Fibroblast of upper back skin (primary cell): ENCODE data around the gene BCR.
A peak's percentile ranks its signal among the peaks of the same experiment; 100 is the strongest.

Source experiments
- DNase-seq: peaks from one replicate; pipeline ENCODE4 v3.0.0-alpha.2; 2013

The BCR gene

GRCh38 chr22:23202812-23203451 is 22.6 kb downstream of the BCR start:
- no peak for DNase-seq

DNA sequence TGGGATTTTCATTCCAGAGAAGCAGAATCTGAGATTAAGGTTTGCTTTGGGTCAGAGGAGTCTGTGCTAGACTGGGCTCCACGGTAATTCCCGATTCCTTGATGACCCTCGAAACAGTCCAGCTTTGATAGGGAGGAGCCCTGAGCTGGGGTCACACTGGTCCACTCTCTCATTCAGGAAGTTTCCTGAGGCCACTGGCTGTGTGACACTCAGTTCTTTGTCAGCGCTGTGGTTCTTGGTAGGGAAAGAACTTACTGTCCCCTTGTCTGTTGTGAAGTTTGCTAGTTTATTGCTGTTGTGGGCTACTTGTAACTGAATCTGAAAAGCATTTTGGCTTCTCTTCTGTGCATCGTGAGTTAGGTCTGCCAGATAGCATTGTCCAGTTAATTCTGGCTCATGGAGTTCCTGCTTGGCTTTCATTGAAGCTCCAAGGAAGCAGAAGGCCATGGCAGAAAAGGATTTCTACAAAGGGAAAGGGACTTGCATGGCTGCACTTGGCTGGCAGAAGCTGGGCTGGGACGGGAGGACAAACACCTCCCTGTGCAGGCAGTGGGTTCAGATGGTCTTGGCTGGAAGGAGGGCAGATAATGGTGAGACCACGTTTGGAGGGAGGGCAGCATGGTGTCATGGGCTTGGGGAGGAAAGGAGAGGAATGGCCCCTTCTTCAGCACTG is 23.3 kb downstream of the BCR start:
- no peak for DNase-seq

DNA sequence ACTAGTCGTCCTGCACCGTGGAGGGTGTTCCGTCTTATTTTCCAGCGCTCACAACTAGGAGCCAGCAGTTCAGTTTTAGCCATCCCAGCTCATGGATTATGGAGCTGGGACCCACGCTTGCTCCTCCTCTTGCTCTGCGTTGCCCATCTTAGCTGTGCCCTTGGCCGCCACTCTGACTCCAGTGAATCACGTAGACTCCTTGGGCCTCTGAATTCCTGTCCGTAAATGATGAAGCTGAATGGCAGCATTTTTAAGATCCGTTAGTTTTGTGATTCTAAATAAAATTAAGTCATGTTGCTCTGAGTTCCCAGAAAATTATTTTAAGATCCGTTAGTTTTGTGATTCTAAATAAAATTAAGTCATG is 23.8 kb downstream of the BCR start:
- no peak for DNase-seq

- no peak for DNase-seq
Observed at GRCh38 chr22:23204541-23205157, 24.3 kb downstream of the BCR start.

DNA sequence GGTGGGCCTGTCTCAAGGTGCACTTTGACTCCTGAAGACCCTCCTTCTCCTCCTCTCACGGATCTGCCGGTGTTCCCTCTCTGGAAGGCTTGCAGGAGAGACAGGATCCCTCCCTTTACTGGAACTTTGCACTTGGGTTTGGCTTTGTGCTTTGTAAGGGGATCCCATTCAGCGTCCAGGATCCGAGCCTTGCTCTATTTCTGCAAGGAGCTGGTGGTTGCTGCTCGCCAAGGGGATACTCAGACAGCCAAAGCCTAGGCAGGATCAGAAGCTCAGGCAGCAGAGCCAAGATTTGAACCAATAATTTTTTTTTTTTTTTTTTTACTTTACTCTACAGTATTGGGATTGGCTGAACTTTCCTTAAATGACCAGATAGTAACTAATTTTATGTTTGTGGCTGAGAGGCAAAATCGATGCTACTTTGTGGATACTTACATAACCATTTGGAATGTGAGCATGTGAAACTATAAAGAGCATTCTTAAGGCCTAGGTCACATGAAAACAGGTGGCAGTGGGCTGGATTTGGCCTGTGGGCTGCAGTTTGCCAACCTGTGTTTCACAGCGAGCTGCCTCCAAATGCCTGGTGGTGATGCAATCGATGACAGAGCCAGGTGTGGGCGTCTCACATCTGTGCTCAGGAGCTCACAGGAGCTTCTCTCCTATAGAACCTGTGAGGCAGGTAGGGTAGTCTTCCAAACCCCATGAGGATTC is 25.2 kb downstream of the BCR start:
- no peak for DNase-seq

DNA sequence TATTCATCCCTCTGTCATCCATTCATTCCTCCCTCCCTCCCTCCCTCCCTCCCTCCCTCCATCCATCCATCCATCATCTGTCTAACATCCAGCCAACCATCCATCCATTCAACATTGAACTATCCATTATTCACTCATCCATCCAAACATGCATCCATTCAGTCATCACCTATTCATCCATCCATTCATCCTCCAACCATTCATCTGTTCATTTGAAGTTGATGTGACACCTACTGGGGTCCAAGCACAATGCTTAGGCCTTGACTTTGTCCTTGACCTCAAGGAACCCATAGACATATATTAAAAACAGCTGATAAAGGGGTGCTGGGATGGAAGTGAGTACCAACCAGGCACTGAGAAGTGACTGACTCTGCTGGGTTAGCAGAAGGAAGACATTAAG is 26.6 kb downstream of the BCR start:
- no peak for DNase-seq

- DNase-seq: no peak
Observed at GRCh38 chr22:23207729-23208393, 27.6 kb downstream of the BCR start.

DNA sequence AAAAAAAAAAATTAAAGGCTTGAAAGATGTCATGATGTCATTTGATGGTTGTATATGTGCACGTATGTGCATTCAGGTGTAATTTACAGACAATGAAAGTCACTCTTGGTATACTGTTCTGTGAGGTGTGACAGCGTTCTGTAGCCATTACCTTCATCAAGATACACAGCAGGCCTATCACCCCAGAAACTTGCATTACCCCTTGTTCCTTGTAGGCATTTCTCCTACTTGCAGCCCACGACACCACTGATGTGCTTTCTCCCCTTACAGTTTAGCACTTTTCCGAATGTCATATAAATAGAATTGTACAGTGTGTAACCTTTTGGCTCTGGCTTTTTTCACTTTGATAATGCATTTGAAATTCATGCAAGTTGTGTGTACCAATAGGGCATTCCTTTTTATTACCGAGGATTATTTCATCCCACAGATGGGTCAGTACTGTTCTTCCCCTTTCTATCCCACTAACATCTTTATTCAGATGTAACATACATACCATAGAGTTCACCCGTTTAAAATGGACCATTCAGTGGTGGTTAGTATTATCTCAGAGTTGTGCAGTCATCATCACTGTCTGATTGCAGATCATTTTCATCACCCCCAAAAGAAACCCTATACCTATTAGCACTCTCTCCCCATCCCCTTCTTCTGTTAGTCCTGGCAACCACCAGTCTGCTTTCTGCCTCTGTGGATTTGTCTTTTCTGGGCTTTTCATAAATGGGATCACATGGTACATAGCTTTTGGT is 30.3 kb downstream of the BCR start:
- DNase-seq: peak; percentile 23

DNA sequence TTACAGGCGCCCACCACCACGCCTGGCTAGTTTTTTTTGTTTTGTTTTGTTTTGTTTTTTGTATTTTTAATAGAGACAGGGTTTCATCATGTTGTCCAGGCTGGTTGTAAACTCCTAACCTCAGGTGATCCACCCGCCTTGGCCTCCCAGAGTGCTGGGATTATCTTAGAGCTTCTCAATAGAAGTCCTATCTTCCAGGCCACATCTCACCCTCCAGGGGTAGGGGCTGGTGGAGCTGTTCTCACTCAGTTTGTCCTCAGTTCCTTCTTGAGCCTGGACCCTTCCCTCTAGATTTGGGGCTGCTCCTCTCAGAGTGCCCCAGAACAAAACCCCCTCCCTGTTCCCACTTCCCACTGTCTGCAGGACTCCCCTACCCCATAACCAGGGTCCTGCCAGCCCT is 31.3 kb downstream of the BCR start:
- DNase-seq: no peak

DNA sequence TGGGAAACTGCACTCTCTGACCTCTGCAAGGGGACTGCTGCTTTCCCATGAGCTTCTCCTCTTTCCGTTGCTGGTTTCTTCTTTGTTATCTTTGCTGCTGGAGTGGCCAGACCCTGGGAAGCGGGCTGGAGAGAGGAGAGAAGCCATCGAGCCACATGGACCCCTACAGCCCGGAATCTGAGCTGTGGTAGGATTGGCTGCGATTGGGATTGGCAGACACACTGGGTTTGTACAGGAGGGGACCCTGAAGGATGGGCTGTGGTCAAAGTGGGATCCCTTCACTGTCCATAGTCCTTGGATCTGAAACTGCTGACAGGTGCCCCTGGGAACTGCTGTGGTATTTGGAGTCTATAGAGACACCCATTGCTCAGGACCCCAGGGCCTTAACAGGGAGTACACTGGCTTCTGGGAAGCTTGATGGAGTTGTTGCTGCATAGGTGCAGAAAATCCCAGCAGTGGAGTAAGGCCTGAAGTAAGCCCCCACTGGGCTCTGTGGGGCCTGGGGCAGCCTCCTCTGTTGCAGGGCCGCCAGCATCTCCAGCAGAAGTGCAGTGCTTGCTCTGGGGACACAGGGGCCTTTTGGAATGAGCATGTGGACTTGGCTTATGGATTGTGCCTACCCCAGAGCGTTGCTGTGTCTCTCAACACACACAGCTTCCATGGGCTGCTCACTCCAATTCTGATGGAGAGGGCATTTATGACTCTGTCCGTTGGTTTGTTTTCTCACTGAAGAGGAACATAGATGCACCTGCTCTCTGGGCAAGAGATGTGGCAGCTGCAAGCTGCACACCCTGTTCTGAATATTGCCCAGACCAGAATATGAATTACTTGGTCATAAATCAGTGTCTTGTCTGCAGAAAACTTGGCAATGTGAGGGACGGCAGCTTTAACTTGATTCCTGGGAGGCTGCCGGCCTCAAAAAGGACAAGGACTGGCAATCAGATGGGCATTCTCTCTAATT is 32.0 kb downstream of the BCR start:
- DNase-seq: no peak

DNA sequence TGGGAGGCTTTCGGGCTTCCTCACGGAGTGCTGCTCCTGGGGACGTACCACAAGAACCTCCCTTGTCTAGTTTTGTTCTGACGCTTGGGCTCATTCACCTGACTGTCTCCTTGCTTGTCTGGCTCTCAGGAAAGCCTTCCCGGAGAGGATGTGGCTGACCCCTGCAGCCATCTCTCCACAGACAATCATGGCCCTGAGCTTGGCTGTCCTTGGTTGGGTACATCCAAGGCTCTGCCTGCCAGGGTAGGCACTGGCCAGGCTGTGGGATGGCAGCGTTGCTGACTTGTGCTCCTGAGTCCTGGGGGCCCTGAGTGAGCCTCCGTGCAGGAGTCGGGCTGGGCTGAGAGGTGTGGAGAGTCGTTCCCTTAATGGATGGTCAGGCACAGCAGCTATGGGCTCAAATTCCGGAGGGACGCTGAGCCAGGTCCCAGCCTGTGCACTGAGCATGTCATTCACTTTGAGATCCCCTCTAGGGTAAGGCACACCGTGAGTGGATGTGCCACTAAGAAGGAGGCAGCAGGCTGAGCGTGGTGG is 32.8 kb downstream of the BCR start:
- DNase-seq: no peak

DNA sequence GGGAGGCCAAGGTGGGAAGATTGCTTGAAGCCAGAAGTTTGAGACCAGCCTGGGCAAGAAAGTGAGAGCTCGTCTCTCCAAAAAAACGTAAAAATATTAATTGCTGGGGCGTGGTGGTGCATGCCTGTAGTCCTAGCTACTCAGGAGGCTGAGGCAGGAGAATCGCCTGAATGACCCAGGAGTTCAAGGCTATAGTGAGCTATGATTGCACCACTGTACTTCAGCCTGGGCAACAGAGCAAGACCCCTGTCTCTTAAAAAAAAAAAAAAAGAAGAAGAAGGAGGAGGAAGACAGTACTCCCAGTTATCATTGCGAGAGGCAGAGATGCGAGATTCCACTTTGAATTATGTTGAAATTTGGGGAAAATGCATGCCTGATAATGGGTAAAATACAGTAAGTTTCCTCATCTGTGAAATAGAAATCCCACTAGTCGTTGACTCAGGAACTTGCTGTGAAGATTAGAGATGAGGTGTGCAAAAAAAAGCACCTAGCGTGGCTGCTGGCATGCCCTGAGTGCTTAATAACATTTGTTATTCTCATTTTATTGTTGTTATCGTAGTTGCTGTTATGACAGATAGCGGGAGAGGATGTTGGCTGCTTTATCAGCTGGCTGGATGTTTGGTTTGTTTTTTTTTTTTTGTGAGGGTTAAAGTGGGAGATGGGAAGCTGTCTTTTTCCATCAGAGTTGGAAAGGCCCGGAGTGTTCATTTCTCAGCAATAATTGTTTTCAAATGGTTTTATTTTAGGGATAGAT is 33.4 kb downstream of the BCR start:
- DNase-seq: no peak

- DNase-seq: no peak
Observed at GRCh38 chr22:23214398-23214797, 34.1 kb downstream of the BCR start.

DNA sequence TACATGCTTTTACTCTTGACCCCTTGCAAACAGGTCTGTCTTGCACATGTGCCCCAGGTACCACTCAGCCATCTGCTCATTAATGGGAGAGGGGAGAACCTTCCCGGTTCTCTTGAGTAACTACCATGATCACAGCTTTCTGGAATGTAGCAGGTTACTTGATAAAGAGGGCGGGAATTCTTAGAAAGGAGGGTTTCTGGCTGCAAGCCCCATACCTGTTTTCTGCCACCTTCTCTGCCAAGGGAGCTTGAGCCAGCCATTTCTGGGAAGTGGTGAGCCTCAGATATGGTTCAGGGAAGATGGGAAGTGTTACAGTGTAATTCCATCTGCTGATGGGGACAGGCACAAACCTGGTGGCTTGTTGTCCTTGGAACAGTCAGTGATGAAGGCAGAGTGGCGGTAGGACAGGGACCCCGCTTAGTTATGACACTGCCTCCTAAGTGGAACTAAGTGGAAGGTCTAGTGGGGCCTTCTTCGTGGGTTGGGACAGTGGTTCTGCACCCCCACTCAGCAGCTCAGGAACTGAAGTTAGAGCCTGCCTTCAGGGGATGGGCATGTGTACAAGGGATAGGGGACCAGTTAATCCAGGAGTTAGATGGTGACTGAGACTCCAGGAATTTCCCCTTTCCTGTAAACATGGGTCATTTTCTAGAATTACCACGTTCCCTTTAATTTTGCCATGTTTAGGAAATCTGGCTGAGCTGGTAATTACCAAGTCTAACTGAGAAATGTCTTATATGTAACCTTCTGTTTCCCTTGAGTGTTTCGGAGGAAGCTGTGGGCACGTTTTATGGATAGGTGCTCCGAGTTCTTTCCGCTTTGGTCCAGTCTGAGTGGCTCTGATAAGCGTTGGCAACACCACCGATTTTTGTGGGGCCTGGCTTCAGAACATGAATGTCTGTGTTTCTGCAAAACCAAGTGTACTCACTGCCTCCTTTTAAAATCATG is 35.3 kb downstream of the BCR start:
- peak; percentile 32 for DNase-seq

DNA sequence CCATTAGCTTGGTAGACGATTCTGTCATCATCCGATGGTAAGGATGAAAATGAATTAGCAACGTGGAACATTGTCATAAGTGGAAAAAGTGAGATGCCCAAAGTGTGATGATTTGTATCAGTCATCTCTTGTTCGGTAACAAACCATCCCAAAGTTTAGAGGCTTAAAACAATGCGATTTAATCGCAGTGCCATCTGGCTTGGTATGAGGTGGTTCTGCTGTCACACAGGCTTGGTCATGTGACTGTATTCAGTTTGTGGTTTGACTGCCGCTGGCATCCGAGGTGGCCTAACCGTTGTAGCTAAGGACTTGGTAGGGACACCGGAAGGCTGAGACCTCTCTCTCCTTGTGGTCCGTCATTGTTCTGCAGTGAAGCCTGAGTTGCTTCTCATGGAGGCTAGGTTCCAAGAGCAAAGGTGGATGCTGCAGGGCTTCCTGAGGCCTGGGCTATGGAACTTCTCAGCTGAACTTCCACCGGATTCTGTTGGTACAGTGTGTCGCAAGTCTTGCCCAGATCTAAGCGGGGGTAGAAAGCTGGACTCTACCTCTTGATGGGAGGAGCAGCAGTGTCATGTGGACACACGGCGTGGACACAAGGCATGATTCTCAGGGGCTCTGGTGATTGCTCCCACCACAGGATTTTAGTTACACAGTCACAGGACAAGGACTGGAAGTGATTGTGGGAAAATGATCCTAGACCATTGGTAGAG is 36.3 kb downstream of the BCR start:
- DNase-seq: no peak

- no peak for DNase-seq
Observed at GRCh38 chr22:23217171-23218052, 37.1 kb downstream of the BCR start.
